Liver (tissue), 9 donors: ENCODE data around the gene LYRM4. TPM values are rescaled to one million over a fixed set of nuclear protein-coding genes. Genes with fewer than 3 reads are reported as not detected.

Experiments used
- DNase-seq: peaks from one replicate; pipeline ENCODE4 v3.0.0-alpha.2; 2017; ENCODE audit warnings: low spot score
- H3K27ac ChIP-seq, 2 donors: one replicate each; pipeline ENCODE4 v1.7.0; 2013; ENCODE audit warnings: inconsistent platforms in 2 of 2, low read length in 2 of 2, control low read depth in 1 of 2, low read depth in 1 of 2, mild to moderate bottlenecking in 1 of 2
- H3K27me3 ChIP-seq, 4 donors: one replicate each; pipeline versions ENCODE4 v1.6.1 to v1.7.0; 2013; ENCODE audit warnings: low read length in 3 of 4, inconsistent platforms in 1 of 4, mild to moderate bottlenecking in 1 of 4, moderate library complexity in 1 of 4; ENCODE audit not compliant: control insufficient read depth in 4 of 4, insufficient read depth in 4 of 4
- H3K36me3 ChIP-seq, 4 donors: one replicate each; pipeline versions ENCODE4 v1.6.1 to v1.7.0; 2013; ENCODE audit warnings: low read length in 3 of 4, mild to moderate bottlenecking in 3 of 4, low read depth in 1 of 4, moderate library complexity in 1 of 4; ENCODE audit not compliant: control insufficient read depth in 4 of 4, insufficient read depth in 3 of 4
- H3K4me1 ChIP-seq, 4 donors: one replicate each; pipeline versions ENCODE4 v1.6.1 to v1.7.0; 2013; ENCODE audit warnings: low read length in 3 of 4, mild to moderate bottlenecking in 3 of 4, moderate library complexity in 1 of 4; ENCODE audit not compliant: control insufficient read depth in 4 of 4, insufficient read depth in 4 of 4
- H3K4me3 ChIP-seq, 3 donors: one replicate each; pipeline versions ENCODE4 v1.6.1 to v1.7.0; 2013; ENCODE audit warnings: low read length in 3 of 3, control low read depth in 1 of 3, low read depth in 1 of 3, mild to moderate bottlenecking in 1 of 3
- H3K9ac ChIP-seq, 2 donors: one replicate each; pipeline ENCODE4 v1.7.0; 2013; ENCODE audit warnings: low read length in 2 of 2, mild to moderate bottlenecking in 2 of 2, moderate library complexity in 2 of 2, control low read depth in 1 of 2, low read depth in 1 of 2
- H3K9me3 ChIP-seq, 4 donors: one replicate each; pipeline versions ENCODE4 v1.6.1 to v1.7.0; 2013; ENCODE audit warnings: low read length in 3 of 4; ENCODE audit not compliant: control insufficient read depth in 4 of 4
- ATF3 ChIP-seq: IDR thresholded peaks from 2 replicates; pipeline ENCODE4 v1.6.1; 2016; ENCODE audit warnings: antibody characterized with exemption
- CTCF ChIP-seq: fragments of 150-350 bp; IDR thresholded peaks from 2 replicates; pipeline ENCODE4 v1.5.1; 2017; ENCODE audit warnings: improper control_type of control experiment, low read depth, low read length; ENCODE audit not compliant: missing input control
- EGR1 ChIP-seq, 2 donors: IDR thresholded peaks; 2 replicates each; pipeline ENCODE4 v1.6.1; 2016 to 2018; ENCODE audit warnings: antibody characterized with exemption in 2 of 2, low read depth in 2 of 2
- GABPA ChIP-seq, 2 donors: IDR thresholded peaks in 1 of 2; conservative IDR thresholded peaks in 1 of 2; 2 replicates each; pipeline ENCODE4 v1.6.1; 2016; ENCODE audit warnings: antibody characterized with exemption in 2 of 2, mild to moderate bottlenecking in 1 of 2, moderate library complexity in 1 of 2
- HNF4A ChIP-seq, 2 donors: conservative IDR thresholded peaks; 2 replicates each; pipeline ENCODE4 v1.6.1; 2016; ENCODE audit warnings: antibody characterized with exemption in 2 of 2, mild to moderate bottlenecking in 2 of 2
- HNF4G ChIP-seq: IDR thresholded peaks from 2 replicates; pipeline ENCODE4 v1.6.1; 2016; ENCODE audit warnings: antibody characterized with exemption
- JUND ChIP-seq, 2 donors: IDR thresholded peaks; 2 replicates each; pipeline ENCODE4 v1.6.1; 2016; ENCODE audit warnings: antibody characterized with exemption in 2 of 2
- MAX ChIP-seq: IDR thresholded peaks from 2 replicates; pipeline ENCODE4 v1.6.1; 2016; ENCODE audit warnings: antibody characterized with exemption
- NR2F2 ChIP-seq: IDR thresholded peaks from 2 replicates; pipeline ENCODE4 v1.6.1; 2016; ENCODE audit warnings: antibody characterized with exemption
- RAD21 ChIP-seq, 2 donors: IDR thresholded peaks; 2 replicates each; pipeline ENCODE4 v1.6.1; 2016; ENCODE audit warnings: antibody characterized with exemption in 2 of 2, mild to moderate bottlenecking in 2 of 2
- REST ChIP-seq: IDR thresholded peaks from 2 replicates; pipeline ENCODE4 v1.6.1; 2016; ENCODE audit warnings: antibody characterized with exemption, mild to moderate bottlenecking
- RXRA ChIP-seq, 2 donors: IDR thresholded peaks; 2 replicates each; pipeline ENCODE4 v1.6.1; 2017 to 2018; ENCODE audit warnings: antibody characterized with exemption in 2 of 2, mild to moderate bottlenecking in 1 of 2
- SP1 ChIP-seq: IDR thresholded peaks from 2 replicates; pipeline ENCODE4 v1.6.1; 2018; ENCODE audit warnings: antibody characterized with exemption, mild to moderate bottlenecking
- TAF1 ChIP-seq: conservative IDR thresholded peaks from 2 replicates; pipeline ENCODE4 v1.6.1; 2016; ENCODE audit warnings: antibody characterized with exemption, mild to moderate bottlenecking
- YY1 ChIP-seq: IDR thresholded peaks from 2 replicates; pipeline ENCODE4 v1.6.1; 2016; ENCODE audit warnings: antibody characterized with exemption, mild to moderate bottlenecking
- ZBTB33 ChIP-seq: IDR thresholded peaks from 2 replicates; pipeline ENCODE4 v1.6.1; 2016; ENCODE audit warnings: antibody characterized with exemption
- WGBS: extraction: QIAGEN DNeasy Blood & Tissue Kit; methylation state at CpG from one replicate; pipeline ENCODE4 v1.1.7; 2013; 5-methylcytosine and 5-hydroxymethylcytosine counted together
- polyA plus RNA-seq, 2 donors: library from polyadenylated mRNA; stranded (reverse) in 1 of 2; unstranded in 1 of 2; fragments of 200-250 nt in 1 of 2; fragments of >200 nt in 1 of 2; fragmentation: Nextera tagmentation in 1 of 2; extraction: Ambion mirVana in 1 of 2; gene quantifications; one replicate each; pipeline versions ENCODE4 v1.2.1 to v1.2.3, GENCODE V29; 2013 to 2015
- total RNA-seq, 2 donors: library from RNA; depleted of rRNA; stranded (reverse); fragments of >200 nt; gene quantifications; one replicate each; pipeline ENCODE4 v1.2.3, GENCODE V29; 2014
- donor health status: healthy.
- donor health status: healthy.
- donor health status: healthy.
- donor health status: healthy.
- donor health status: healthy.

Gene LYRM4
- total and polyA plus RNA-seq, 4 donors = 4.4 to 13.1 (median 6.5) TPM

- Histone ChIP-seq H3K27me3 (no peaks in the 10 kb centered on the region), H3K9me3 (no peaks in the 10 kb centered on the region), H3K27ac (no peak overlapping the region), H3K36me3 (no peaks in the 10 kb centered on the region), H3K9ac (no peak overlapping the region), H3K4me1 (peaks cover 0 to 3% (median 0%) of the 10 kb centered on the region in 4 donors), H3K4me3 (no peak overlapping the region)
- TF ChIP-seq HNF4A (conservative IDR thresholded peaks at IDR 0.05) (no peak), RAD21 (IDR thresholded peaks at IDR 0.05) (no peak), RXRA (IDR thresholded peaks at IDR 0.05) (no peak), JUND (IDR thresholded peaks at IDR 0.05) (no peak), TAF1 (no peak), YY1 (no peak), CTCF (no peak), REST (no peak), EGR1 (IDR thresholded peaks at IDR 0.05; ENCODE audit: low read depth in 2 of 2) (no peak), GABPA (IDR thresholded peaks at IDR 0.05 in 1 of 2, conservative IDR thresholded peaks at IDR 0.05 in 1 of 2) (no peak), NR2F2 (no peak), MAX (no peak), HNF4G (no peak), SP1 (no peak), ATF3 (no peak), ZBTB33 (no peak)
- no peak for DNase-seq
- 83% methylated on average over 1 of the region's 1 CpG for WGBS
Observed at GRCh38 chr6:5292154-5292553, 31.4 kb upstream of the LYRM4 start.

- no peak for DNase-seq
- no peaks in the 10 kb centered on the region for H3K36me3 ChIP-seq
- no peak overlapping the region for H3K27ac ChIP-seq
- no peak overlapping the region for H3K9ac ChIP-seq
- no peaks in the 10 kb centered on the region for H3K9me3 ChIP-seq
- peaks cover 0 to 3% (median 0%) of the 10 kb centered on the region in 4 donors for H3K4me1 ChIP-seq
- H3K4me3 ChIP-seq = no peak overlapping the region
- no peaks in the 10 kb centered on the region for H3K27me3 ChIP-seq
- TF ChIP-seq NR2F2 (no peak), YY1 (no peak), CTCF (no peak), RXRA (IDR thresholded peaks at IDR 0.05) (no peak), EGR1 (IDR thresholded peaks at IDR 0.05; ENCODE audit: low read depth in 2 of 2) (no peak), RAD21 (IDR thresholded peaks at IDR 0.05) (no peak), GABPA (IDR thresholded peaks at IDR 0.05 in 1 of 2, conservative IDR thresholded peaks at IDR 0.05 in 1 of 2) (no peak), REST (no peak), TAF1 (no peak)
Observed at GRCh38 chr6:5290500-5290899, 29.8 kb upstream of the LYRM4 start.
